Body of pancreas (tissue), 4 donors: ENCODE results near the gene SLC25A51.

Experiments
- CTCF ChIP-seq, 7 experiments: fragments of 450-650 bp in 4 of 7; fragments of 200-600 bp in 3 of 7; sonication (generic) in 3 of 7; IDR thresholded peaks; one replicate each; pipeline ENCODE4 v1.5.1; 2016 to 2019; ENCODE audit warnings: antibody characterized with exemption in 7 of 7
- POLR2A ChIP-seq, 3 donors: fragments of 450-650 bp; IDR thresholded peaks; one replicate each; pipeline ENCODE4 v1.6.1; 2016; ENCODE audit warnings: antibody characterized with exemption in 3 of 3, mild to moderate bottlenecking in 2 of 3

GRCh38 chr9:37936965-37937364 is 33.0 kb upstream of the SLC25A51 start:
- no peak for TF ChIP-seq CTCF (IDR thresholded peaks at IDR 0.05)
- no peak for TF ChIP-seq POLR2A (IDR thresholded peaks at IDR 0.05)
